ENCODE data around the gene TOM1.

GRCh38 chr22:35334004-35334403 lies 34.3 kb downstream of the TOM1 start:
- TF ChIP-seq CTCF (IDR thresholded peaks at IDR 0.05) = no peak
- TF ChIP-seq POLR2A (IDR thresholded peaks at IDR 0.05) = no peak

Measured in ovary (tissue), 3 donors.